NCI-H748 treated with DMSO at 0.1 percent for 48 hours (cell line): ENCODE measurements around the gene STEAP1B.

Experiments
- DNase-seq: peaks from one replicate; lab custom pipeline; 2025; lab: John Stamatoyannopoulos, UW

Gene STEAP1B

GRCh38 chr7:22430457-22430856 is 69.5 kb downstream of the STEAP1B start:
- no peak for DNase-seq

GRCh38 chr7:22429386-22429785 is 70.6 kb downstream of the STEAP1B start:
- no peak for DNase-seq

GRCh38 chr7:22427855-22428254 is 72.1 kb downstream of the STEAP1B start:
- no peak for DNase-seq

- no peak for DNase-seq
Measured at GRCh38 chr7:22427104-22427503, 72.9 kb downstream of the STEAP1B start.

- no peak for DNase-seq
Measured at GRCh38 chr7:22426463-22427094, 73.4 kb downstream of the STEAP1B start.

- DNase-seq: no peak
Measured at GRCh38 chr7:22425361-22425760, 74.6 kb downstream of the STEAP1B start.

GRCh38 chr7:22422831-22423615 is 77.0 kb downstream of the STEAP1B start:
- DNase-seq: peak; percentile 39

- peak; percentile 13 for DNase-seq
Measured at GRCh38 chr7:22420973-22421635, 78.9 kb downstream of the STEAP1B start.

GRCh38 chr7:22420008-22420407 is 80.0 kb downstream of the STEAP1B start:
- DNase-seq: no peak

- no peak for DNase-seq
Measured at GRCh38 chr7:22419488-22419887, 80.5 kb downstream of the STEAP1B start.

- no peak for DNase-seq
Measured at GRCh38 chr7:22418251-22419046, 81.5 kb downstream of the STEAP1B start.

GRCh38 chr7:22417841-22418240 is 82.1 kb downstream of the STEAP1B start:
- no peak for DNase-seq

- no peak for DNase-seq
Measured at GRCh38 chr7:22417349-22417748, 82.6 kb downstream of the STEAP1B start.

GRCh38 chr7:22414424-22414823 is 85.6 kb downstream of the STEAP1B start:
- no peak for DNase-seq

- no peak for DNase-seq
Measured at GRCh38 chr7:22413211-22413610, 86.8 kb downstream of the STEAP1B start.

- no peak for DNase-seq
Measured at GRCh38 chr7:22411977-22412693, 87.9 kb downstream of the STEAP1B start.

- no peak for DNase-seq
Measured at GRCh38 chr7:22406715-22407114, 93.3 kb downstream of the STEAP1B start.

- DNase-seq: no peak
Measured at GRCh38 chr7:22404421-22405023, 95.5 kb downstream of the STEAP1B start.

GRCh38 chr7:22403344-22403743 is 96.6 kb downstream of the STEAP1B start:
- no peak for DNase-seq

- DNase-seq: no peak
Measured at GRCh38 chr7:22402250-22402649, 97.7 kb downstream of the STEAP1B start.

GRCh38 chr7:22400936-22401553 is 98.9 kb downstream of the STEAP1B start:
- DNase-seq: no peak
